Right kidney (tissue), 9 donors: Measurements from ENCODE around the gene FBXO24.
A peak's percentile ranks its signal among the peaks of the same experiment; 100 is the strongest.
"Not testable (repeated sequence)": the region's sequence is repeated elsewhere in the genome, so short reads cannot be mapped to it uniquely, and the experiment has no call there.

Experiments
- DNase-seq: peaks from one replicate; pipeline ENCODE4 v3.0.0-alpha.2; 2016
- long read RNA-seq, 8 donors: transcript quantifications; one replicate each; lab custom pipeline, GENCODE V29; 2026

The FBXO24 gene, protein sequence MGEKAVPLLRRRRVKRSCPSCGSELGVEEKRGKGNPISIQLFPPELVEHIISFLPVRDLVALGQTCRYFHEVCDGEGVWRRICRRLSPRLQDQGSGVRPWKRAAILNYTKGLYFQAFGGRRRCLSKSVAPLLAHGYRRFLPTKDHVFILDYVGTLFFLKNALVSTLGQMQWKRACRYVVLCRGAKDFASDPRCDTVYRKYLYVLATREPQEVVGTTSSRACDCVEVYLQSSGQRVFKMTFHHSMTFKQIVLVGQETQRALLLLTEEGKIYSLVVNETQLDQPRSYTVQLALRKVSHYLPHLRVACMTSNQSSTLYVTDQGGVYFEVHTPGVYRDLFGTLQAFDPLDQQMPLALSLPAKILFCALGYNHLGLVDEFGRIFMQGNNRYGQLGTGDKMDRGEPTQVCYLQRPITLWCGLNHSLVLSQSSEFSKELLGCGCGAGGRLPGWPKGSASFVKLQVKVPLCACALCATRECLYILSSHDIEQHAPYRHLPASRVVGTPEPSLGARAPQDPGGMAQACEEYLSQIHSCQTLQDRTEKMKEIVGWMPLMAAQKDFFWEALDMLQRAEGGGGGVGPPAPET
- long read RNA-seq, donor 1: 0 reads
- long read RNA-seq, donor 2: 0 reads
- long read RNA-seq, donor 3: 0 reads
- long read RNA-seq, donor 4, partial matches to known transcripts: 6 of 6 reads
- long read RNA-seq, donor 4, other reads (novel, unspliced or antisense): 0 of 6 reads
- long read RNA-seq, donor 5: 0 reads
- long read RNA-seq, donor 6: 0 reads
- long read RNA-seq, donor 7, partial matches to known transcripts: 11 of 11 reads
- long read RNA-seq, donor 7, other reads (novel, unspliced or antisense): 0 of 11 reads
- long read RNA-seq, donor 8: 0 reads

- DNase-seq: peak; percentile 95
These were observed at the start of gene FBXO24 for GRCh38 chr7:100586266-100587025. Gene FBXO24 (plus strand): TSS chr7:100586328. CDS start chr7:100586626, 298 bp downstream.

GRCh38 chr7:100536695-100537094 is 49.4 kb upstream of the FBXO24 start:
- not testable (repeated sequence) for DNase-seq

- no peak for DNase-seq
These were observed 47.8 kb upstream of the FBXO24 start for GRCh38 chr7:100538348-100538653.

DNA sequence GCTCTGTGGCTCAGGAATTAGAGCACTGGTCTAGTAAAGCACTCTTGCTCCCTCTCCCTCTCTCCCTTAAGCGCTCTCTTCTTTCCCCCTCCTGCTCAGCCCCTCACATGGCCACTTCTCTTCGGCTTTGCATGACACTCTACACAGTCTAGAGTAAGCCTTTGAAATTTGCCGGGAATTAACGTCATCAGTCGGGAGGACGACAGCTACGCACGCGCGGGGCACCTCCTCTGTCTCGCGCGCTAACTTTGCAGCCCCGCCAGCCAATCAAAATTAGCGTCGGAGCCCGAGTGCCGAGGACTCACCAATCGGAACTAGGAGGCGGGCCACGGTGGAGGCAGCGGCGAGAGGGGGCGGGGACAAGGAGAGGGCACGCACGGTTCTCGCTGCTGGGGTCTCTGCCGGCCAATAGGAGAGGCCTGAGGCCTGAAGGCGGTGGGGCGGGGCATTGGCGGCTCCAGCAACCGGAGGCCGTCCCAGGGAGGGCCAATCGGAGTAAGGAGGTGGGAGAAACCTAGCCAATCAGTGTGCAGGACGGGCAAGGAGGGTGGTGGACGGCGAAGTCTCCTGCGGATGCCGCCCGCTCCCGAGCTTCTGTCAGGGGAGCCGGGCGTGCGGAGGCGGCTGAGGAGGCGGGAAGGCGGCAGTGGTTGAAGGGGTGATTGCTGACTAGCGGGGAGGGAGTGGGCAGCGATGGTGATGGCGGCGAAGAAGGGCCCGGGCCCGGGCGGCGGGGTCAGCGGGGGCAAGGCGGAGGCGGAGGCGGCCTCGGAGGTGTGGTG is 47.3 kb upstream of the FBXO24 start, which contains the start of gene AGFG2:
Gene AGFG2 (plus strand): TSS at position 550 of the 782 bp plus-strand sequence. CDS start 144 bp downstream, at position 694.
- peak; percentile 87 for DNase-seq

- DNase-seq: peak; percentile 42
These were observed 46.6 kb upstream of the FBXO24 start for GRCh38 chr7:100539436-100540006.

GRCh38 chr7:100540073-100540723 is 45.9 kb upstream of the FBXO24 start:
- no peak for DNase-seq

DNA sequence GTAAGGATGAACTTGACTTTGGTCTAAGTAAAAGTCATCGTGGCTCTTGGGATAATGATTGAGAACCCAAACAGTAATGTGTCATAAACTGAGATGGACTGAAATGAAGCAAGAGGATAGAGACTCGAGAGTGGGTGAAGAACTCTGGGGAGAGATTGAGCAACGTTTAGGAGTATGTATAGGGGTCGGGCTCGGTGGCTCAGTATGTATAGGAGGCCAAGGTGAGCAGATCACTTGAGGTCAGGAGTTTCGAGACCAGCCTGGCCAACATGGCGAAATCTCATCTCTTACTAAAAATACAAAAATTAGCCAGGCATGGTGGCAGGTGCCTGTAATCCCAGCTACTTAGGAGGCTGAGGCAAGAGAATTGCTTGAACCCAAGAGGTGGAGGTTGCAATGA is 44.8 kb upstream of the FBXO24 start:
- not testable (repeated sequence) for DNase-seq

GRCh38 chr7:100543586-100543985 is 42.5 kb upstream of the FBXO24 start:
- no peak for DNase-seq

DNA sequence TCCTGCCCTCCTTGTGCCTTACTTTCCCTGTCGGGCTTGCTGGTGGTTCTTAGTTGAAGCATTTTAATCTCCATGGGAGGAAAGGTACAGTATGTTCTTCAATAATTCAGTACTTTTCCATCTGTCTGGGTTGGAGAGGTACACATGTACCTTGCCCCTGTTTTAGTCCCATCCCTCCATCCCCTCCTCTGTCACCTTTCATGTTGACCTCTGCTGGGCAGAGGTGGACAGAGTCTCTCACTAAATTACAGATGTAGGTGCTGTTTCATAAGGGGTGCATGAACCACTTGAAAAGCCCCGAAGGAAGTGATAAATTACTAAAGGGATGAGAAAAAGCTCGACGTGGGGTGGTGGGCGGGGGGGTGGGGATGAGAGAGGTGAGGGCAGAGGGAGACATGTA is 41.7 kb upstream of the FBXO24 start:
- no peak for DNase-seq

GRCh38 chr7:100544967-100545359 is 41.2 kb upstream of the FBXO24 start:
- DNase-seq: no peak

DNA sequence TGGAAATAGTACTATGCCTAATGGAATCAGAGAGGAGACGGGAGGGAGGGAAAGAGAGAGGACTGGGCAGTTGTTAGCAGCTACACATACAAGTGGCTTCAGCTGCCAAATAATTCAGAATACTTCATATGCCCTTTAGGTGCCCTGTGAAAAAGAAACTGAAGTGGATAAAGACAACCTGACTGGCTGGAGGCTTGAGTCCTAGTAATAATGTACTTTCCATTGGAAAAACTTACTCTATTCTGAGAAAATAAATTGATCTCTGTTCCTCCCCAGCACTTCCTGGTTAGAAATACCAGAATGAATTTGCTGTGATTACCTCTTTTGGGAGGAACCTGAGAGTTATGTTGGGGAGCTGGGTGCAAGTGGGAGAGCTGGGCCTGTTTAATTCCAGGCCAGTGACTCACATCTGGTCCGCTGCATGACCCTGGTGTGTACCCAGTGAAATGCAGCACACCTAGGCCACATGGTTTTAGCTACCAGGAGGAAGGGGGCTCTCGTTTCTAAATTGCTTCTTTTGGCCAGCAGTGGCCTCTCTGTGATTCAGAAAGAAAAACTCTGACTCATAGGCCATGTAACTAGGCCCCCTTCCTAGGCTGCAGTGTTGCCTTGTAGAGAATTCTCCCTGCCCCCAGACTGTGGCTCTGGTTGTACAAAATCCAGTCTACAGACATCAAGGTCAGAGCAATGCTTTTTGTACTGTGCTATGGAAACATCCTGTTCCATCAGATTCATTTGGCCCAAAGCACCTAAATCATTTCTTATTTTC is 40.6 kb upstream of the FBXO24 start:
- DNase-seq: no peak

DNA sequence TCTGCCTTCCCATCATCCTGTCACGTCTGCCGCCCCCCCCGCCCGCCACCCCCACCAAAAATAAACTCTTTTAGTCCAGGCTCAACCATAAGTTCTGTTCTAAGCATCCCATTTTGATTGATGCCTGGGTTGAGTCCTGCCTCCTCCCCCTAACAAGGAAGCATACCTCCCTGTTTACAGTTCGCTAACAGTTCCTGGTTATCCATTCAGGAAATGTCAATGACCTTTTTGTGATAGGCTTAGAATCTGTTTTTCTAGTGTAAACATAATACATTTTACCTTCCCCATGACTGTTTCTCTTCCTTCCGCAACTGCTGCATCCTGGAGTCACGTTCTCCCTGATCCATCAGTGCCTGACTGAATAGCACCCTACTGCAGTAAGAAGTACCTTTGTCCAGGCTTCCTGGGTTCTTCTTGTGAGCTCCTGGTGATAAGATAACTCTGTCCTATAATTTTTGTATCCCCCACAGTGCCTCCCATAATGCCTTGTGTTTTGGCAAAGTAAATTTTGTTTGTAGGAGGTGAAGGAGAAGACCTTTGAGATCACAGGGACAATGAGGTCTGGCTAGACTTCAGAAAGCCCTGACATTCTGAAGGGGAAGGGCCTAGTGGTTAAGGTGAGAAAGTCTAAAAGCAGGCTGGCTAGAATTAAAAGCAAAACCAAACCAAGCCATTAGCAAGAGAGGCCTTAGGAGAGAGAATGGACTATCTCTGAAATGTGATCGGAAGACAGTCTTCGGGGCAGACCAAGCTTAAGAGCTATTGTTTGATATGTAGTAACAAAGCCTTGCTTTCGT is 39.8 kb upstream of the FBXO24 start:
- DNase-seq: no peak

DNA sequence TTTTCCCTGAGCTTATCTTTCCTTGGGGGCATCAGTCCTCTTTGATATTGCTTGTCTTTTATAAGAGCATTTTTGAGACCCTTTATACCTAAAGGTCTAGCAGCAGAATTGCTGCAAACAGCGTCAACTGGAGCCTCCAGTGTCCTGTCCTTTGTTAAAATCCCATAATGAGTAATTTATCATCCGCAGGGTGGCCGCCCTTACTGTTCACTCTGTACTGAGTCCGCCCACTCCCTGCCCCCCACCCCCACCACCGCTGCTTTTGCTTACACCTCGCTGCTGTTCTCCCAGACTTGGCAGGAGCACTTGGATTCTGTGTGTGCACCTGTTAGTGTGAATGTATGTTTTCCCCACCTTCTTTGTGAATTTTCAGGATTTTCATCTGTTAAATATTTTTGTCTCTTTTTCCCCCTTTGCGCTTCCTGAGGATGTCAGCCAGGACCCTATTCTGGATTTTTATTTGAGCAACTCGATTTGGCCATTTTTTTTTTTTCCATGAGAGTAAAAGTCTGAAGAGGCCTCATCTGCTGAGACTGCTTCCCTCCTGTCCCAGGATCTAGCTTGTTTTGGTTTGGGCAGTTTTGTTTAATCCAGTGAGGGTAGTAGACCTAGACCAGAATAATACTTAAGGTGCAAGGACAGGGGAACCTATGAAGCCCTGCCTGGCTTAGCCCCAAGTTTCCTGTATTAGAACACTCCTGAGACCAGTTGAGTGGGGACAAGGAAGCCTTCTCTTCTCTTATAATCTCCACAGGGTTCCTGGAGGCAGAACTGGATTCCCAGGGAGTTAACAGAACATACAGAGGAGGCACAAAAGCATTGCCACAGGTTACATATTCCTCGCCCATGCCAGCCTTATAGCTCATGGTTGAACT is 39.0 kb upstream of the FBXO24 start:
- DNase-seq: no peak

DNA sequence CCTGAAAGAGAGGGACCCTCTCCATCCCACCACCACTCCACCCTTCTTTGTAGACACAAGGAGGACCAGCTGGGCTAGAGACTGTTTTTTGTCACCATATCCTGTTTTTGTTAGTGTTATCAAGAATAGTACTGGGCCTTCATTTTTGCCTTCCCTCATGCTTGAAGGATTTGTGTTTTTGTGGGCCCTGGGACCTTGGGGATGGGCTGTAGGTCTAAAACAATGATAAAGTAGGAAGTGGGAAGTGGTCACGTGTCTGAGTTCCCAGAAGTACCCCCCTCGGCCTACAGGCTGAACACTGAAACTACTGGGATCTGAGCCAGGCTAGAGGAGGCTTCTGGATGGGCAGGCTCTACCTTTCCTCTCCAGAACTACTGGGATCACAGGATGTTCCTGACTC is 38.3 kb upstream of the FBXO24 start:
- no peak for DNase-seq

GRCh38 chr7:100548446-100548845 is 37.7 kb upstream of the FBXO24 start:
- not testable (repeated sequence) for DNase-seq

DNA sequence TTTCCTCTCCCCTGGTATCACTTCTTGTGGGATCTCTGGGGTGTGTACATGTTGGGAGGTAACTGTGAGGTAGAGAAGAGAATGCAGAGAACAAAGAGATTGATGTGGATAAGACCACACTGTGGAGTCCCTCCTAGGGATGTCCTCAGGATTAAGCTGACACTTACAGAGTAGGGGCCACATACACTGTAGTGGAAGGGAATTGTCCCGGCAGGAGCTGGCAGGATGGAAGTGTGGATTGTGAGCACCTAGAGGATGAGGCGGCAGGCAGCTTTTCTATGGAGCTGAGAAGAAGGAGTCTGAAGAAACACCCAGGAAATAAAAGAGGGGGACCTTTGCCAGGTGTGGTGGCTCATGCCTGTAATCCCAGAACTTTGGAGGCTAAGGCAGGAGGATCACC is 33.6 kb upstream of the FBXO24 start:
- no peak for DNase-seq

GRCh38 chr7:100553032-100553431 is 33.1 kb upstream of the FBXO24 start:
- DNase-seq: no peak

GRCh38 chr7:100555701-100556100 is 30.4 kb upstream of the FBXO24 start:
- DNase-seq: no peak
